Thymus (tissue), 11 donors: Measurements from ENCODE around the gene FRMPD1. TPM values are rescaled to one million over a fixed set of nuclear protein-coding genes. Genes with fewer than 3 reads are reported as not detected.
"Not testable (repeated sequence)": the region's sequence is repeated elsewhere in the genome, so short reads cannot be mapped to it uniquely, and the experiment has no call there.

ENCODE experiments used
- DNase-seq, 9 donors: peaks; one replicate each; pipeline ENCODE4 v3.0.0-alpha.2; 2013; ENCODE audit warnings: low spot score in 9 of 9, low read depth in 6 of 9, missing footprints in 1 of 9
- H3K27ac ChIP-seq, 2 donors: one replicate each; pipeline ENCODE4 v1.5.1; 2013; ENCODE audit warnings: control low read depth in 1 of 2, low read depth in 1 of 2, low read length in 1 of 2, mild to moderate bottlenecking in 1 of 2, moderate library complexity in 1 of 2
- H3K27me3 ChIP-seq, 2 donors: one replicate each; pipeline ENCODE4 v1.5.1; 2013; ENCODE audit warnings: low read length in 1 of 2; ENCODE audit not compliant: control insufficient read depth in 2 of 2, insufficient read depth in 1 of 2
- H3K36me3 ChIP-seq, 2 donors: one replicate each; pipeline ENCODE4 v1.5.1; 2013; ENCODE audit warnings: low read length in 1 of 2, mild to moderate bottlenecking in 1 of 2, moderate library complexity in 1 of 2; ENCODE audit not compliant: control insufficient read depth in 2 of 2, insufficient read depth in 2 of 2
- H3K4me1 ChIP-seq, 2 donors: one replicate each; pipeline ENCODE4 v1.5.1; 2013; ENCODE audit warnings: low read length in 2 of 2; ENCODE audit not compliant: control insufficient read depth in 2 of 2, insufficient read depth in 2 of 2
- H3K4me3 ChIP-seq, 2 donors: one replicate each; pipeline ENCODE4 v1.5.1; 2013; ENCODE audit warnings: low read length in 2 of 2, control low read depth in 1 of 2, mild to moderate bottlenecking in 1 of 2
- H3K9me3 ChIP-seq, 2 donors: one replicate each; pipeline ENCODE4 v1.5.1; 2013; ENCODE audit warnings: low read length in 1 of 2, mild to moderate bottlenecking in 1 of 2; ENCODE audit not compliant: control insufficient read depth in 2 of 2, insufficient read depth in 1 of 2
- WGBS: extraction: QIAGEN DNeasy Blood & Tissue Kit; methylation state at CpG from one replicate; pipeline ENCODE4 v1.1.7; 2013; 5-methylcytosine and 5-hydroxymethylcytosine counted together
- polyA plus RNA-seq: library from polyadenylated mRNA; stranded (reverse); fragments of 200-250 nt; gene quantifications from one replicate; pipeline ENCODE4 v1.2.3, GENCODE V29; 2013
- total RNA-seq: library from RNA; stranded (reverse); fragments of 120-200 nt; gene quantifications from one replicate; pipeline ENCODE4 v1.2.4, GENCODE V29; 2013
- donor health status: healthy.

FRMPD1 gene
- total and polyA plus RNA-seq, 2 donors, result 0.14 to 0.16 TPM

DNA sequence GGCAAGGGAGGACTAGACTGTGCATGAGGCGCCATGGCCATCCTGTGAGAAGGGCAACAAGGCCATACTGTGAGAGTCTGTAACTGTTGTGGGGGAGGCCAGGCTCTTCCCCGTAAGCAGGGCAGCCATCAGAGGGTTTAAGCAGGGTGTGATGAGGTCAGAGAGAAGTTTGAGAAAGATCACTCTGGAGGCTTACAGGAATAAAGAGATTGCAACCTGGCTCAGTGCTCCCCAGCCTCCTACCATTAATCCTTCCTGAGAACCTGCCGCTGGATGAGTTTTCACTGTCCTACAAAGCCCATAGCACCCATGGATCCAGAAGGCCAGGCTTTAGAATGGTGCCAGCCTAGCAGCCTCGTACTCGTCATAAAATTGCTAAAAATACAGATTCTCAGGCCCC is 88.5 kb downstream of the FRMPD1 start:
- 97% methylated on average over 5 of the region's 5 CpGs for WGBS
- H3K36me3 ChIP-seq, result no peaks in the 10 kb centered on the region
- H3K4me1 ChIP-seq, result no peaks in the 10 kb centered on the region
- H3K27me3 ChIP-seq, result no peaks in the 10 kb centered on the region
- no peak overlapping the region for H3K4me3 ChIP-seq
- H3K27ac ChIP-seq, result no peak overlapping the region
- no peaks in the 10 kb centered on the region for H3K9me3 ChIP-seq
- no peak for DNase-seq

DNA sequence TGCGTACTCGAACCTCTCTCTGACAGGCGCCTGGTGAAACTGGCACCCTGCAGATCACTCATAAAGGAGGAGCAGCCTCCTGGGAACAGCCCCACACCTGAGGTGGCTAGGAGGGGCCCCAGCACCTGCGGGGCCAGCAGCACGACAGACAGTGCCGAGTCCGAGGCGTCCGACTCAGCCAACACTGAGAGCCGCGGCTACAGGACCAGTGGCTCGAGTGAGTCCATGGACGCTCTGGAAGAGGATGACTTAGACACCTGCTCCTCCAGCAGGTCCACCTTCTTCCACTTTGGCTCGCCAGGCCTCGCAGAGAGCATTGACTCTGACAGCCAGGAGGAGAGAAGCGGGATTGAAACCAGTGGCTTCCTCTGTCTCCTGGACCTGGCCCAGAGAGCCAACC is 89.4 kb downstream of the FRMPD1 start:
- no peaks in the 10 kb centered on the region for H3K36me3 ChIP-seq
- no peaks in the 10 kb centered on the region for H3K27me3 ChIP-seq
- no peaks in the 10 kb centered on the region for H3K4me1 ChIP-seq
- DNase-seq, result no peak
- WGBS, result 99% methylated on average over 16 of the region's 16 CpGs
- H3K4me3 ChIP-seq, result no peak overlapping the region
- no peaks in the 10 kb centered on the region for H3K9me3 ChIP-seq
- no peak overlapping the region for H3K27ac ChIP-seq

GRCh38 chr9:37740631-37741328 is 90.0 kb downstream of the FRMPD1 start:
- Histone ChIP-seq H3K36me3 (no peaks in the 10 kb centered on the region), H3K9me3 (no peaks in the 10 kb centered on the region), H3K4me1 (no peaks in the 10 kb centered on the region), H3K27ac (no peak overlapping the region), H3K4me3 (no peak overlapping the region), H3K27me3 (no peaks in the 10 kb centered on the region)
- no peak for DNase-seq
- WGBS, result 95% methylated on average over 15 of the region's 15 CpGs

GRCh38 chr9:37745970-37746369 is 95.2 kb downstream of the FRMPD1 start:
- 80% methylated on average over 8 of the region's 8 CpGs for WGBS
- no peaks in the 10 kb centered on the region for H3K9me3 ChIP-seq
- no peaks in the 10 kb centered on the region for H3K36me3 ChIP-seq
- no peak overlapping the region for H3K4me3 ChIP-seq
- no peak for DNase-seq
- no peaks in the 10 kb centered on the region for H3K4me1 ChIP-seq
- H3K27me3 ChIP-seq, result no peaks in the 10 kb centered on the region
- no peak overlapping the region for H3K27ac ChIP-seq

- Histone ChIP-seq H3K36me3 (no peaks in the 10 kb centered on the region), H3K9me3 (no peaks in the 10 kb centered on the region), H3K27me3 (no peaks in the 10 kb centered on the region), H3K4me1 (no peaks in the 10 kb centered on the region), H3K27ac (no peak overlapping the region), H3K4me3 (no peak overlapping the region)
- no peak for DNase-seq
- 90% methylated on average over 24 of the region's 24 CpGs for WGBS
Observed at GRCh38 chr9:37746448-37747270, 95.9 kb downstream of the FRMPD1 start.

DNA sequence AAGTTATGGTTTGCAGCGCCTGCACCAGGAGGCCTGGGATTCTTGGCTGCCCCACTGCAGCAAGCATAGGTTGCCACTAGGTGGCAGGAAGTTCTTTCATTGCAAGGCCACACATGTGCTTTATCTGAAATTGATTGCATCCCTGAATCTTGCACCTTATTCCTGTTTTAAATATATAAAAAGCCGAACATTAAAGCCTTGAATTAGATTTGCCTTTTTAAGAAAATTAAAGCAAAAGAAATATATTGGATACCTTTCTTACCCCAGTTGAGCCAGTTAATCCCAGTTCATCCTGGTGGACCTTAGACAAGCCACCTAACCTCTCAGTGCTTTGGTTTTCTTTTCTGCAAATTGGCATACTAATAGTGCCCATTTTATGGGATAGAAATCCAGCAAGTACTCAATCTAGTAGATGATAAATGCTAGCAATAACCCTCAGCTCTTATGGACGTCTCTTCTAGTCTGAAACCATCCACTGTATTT is 96.6 kb downstream of the FRMPD1 start:
- WGBS, result 58% methylated on average over 3 of the region's 3 CpGs
- H3K27me3 ChIP-seq, result no peaks in the 10 kb centered on the region
- no peaks in the 10 kb centered on the region for H3K36me3 ChIP-seq
- no peak overlapping the region for H3K4me3 ChIP-seq
- no peaks in the 10 kb centered on the region for H3K9me3 ChIP-seq
- DNase-seq, result peak in 7 of 9 donors; percentile 27 to 69 (median 38)
- no peak overlapping the region for H3K27ac ChIP-seq
- H3K4me1 ChIP-seq, result no peaks in the 10 kb centered on the region

DNA sequence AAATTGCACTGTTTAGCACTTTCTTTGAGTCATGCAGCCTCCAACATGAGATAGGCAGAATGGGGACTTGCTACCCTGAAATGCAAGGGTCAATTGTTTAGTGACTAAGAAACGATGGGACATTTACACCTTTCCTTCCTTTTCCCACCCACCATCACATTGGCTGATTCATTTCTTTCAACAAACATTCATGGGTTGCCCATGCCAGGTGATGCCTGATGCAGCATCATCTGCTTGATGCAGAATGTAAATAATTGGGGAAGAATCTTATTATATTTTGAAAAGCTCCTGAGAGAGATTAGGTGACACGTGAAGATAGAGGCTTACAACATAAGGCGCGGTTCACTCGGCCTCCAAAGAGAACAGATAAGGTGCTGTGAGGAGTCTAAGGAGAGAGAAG is 98.4 kb downstream of the FRMPD1 start:
- H3K9me3 ChIP-seq, result peaks cover 0 to 6% of the 10 kb centered on the region in 2 donors
- no peaks in the 10 kb centered on the region for H3K27me3 ChIP-seq
- no peaks in the 10 kb centered on the region for H3K36me3 ChIP-seq
- 85% methylated on average over 5 of the region's 5 CpGs for WGBS
- no peak for DNase-seq
- no peak overlapping the region for H3K4me3 ChIP-seq
- no peak overlapping the region for H3K27ac ChIP-seq
- peaks cover 0 to 5% of the 10 kb centered on the region in 2 donors for H3K4me1 ChIP-seq

DNA sequence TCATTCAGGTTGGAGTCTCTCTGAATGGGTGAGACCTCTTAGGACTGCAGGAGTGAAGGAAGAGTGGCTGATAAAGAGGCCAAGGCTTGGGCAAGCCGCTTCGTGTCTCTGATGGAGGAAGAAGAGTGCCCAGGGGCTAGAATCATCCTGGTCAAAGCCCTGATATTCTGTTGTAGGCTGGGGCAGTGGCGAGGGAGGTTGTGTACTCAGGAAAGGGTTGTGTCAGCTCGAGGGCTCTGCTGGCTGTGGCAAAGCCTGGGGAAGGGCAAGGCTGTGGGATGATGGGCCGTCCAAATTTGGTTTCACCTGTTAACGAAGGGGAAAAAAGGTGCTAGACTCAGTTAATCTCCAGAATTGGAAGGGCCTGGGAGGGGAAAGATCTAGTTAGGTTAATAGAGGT is 100.4 kb downstream of the FRMPD1 start:
- Histone ChIP-seq H3K27me3 (no peaks in the 10 kb centered on the region), H3K9me3 (peaks cover 0 to 6% of the 10 kb centered on the region in 2 donors), H3K36me3 (no peaks in the 10 kb centered on the region), H3K4me1 (peaks cover 0 to 9% of the 10 kb centered on the region in 2 donors), H3K4me3 (no peak overlapping the region), H3K27ac (no peak overlapping the region)
- 93% methylated on average over 6 of the region's 6 CpGs for WGBS
- DNase-seq, result no peak

GRCh38 chr9:37751704-37752103 is 101.0 kb downstream of the FRMPD1 start:
- not testable (repeated sequence) for H3K27me3 ChIP-seq, DNase-seq, H3K36me3 ChIP-seq, H3K27ac ChIP-seq, H3K4me3 ChIP-seq, H3K4me1 ChIP-seq, H3K9me3 ChIP-seq
- WGBS, result 98% methylated on average over 30 of the region's 30 CpGs
